ENCODE data around the gene OGDH.

OGDH gene

GRCh38 chr7:44638611-44639557, 32.5 kb downstream of the OGDH start:
- Histone ChIP-seq H2BK5ac (ENCODE audit: low read depth, low read length, poor library complexity, severe bottlenecking) (peak overlapping the region; percentile 58), H2BK12ac (ENCODE audit: low read length in 2 of 2) (peak overlapping the region; percentile 7 to 99), H3K27me3 (ENCODE audit: control insufficient read depth in 1 of 2, insufficient read depth in 1 of 2, low read length in 2 of 2) (no peaks in the 10 kb centered on the region), H3K4ac (ENCODE audit: low read depth in 1 of 2, low read length in 2 of 2) (peak overlapping the region; percentile 10 to 72), H3K18ac (ENCODE audit: low read depth in 1 of 2, low read length in 2 of 2) (peak overlapping the region; percentile 40 to 94), H2AFZ (ENCODE audit: low read depth, low read length) (no peak overlapping the region), H3K4me3 (ENCODE audit: insufficient read depth in 1 of 2, low read depth in 1 of 2, low read length in 2 of 2) (peak overlapping the region in 1 of 2 experiments; percentile 30), H3K4me1 (ENCODE audit: control insufficient read depth, insufficient read depth, low read depth, low read length) (peaks cover 18% of the 10 kb centered on the region), H2AK5ac (ENCODE audit: low read length, severe bottlenecking) (peak overlapping the region; percentile 14), H3K9ac (ENCODE audit: low read length) (peak overlapping the region; percentile 83), H3K79me1 (replicated peaks; ENCODE audit: low read length, poor library complexity, severe bottlenecking) (peaks cover 27% of the 10 kb centered on the region), H3K27ac (ENCODE audit: low read length, poor library complexity, severe bottlenecking) (peak overlapping the region; percentile 95), H3K4me2 (ENCODE audit: low read length, poor library complexity, severe bottlenecking) (no peak overlapping the region), H2BK15ac (ENCODE audit: low read depth, poor library complexity, severe bottlenecking) (peak overlapping the region; percentile 73), H3K9me3 (ENCODE audit: control insufficient read depth, low read length) (no peaks in the 10 kb centered on the region), H3K23ac (ENCODE audit: low read length in 2 of 2) (no peak overlapping the region), H3K36me3 (ENCODE audit: control insufficient read depth in 1 of 2, insufficient read depth in 2 of 2, low read depth in 1 of 2, low read length in 2 of 2) (peaks cover 0 to 8% of the 10 kb centered on the region in 2 experiments), H3K14ac (ENCODE audit: low read length in 2 of 2) (peak overlapping the region in 1 of 2 experiments; percentile 5), H4K8ac (ENCODE audit: low read length) (peak overlapping the region; percentile 20), H2BK120ac (ENCODE audit: low read depth, low read length) (peak overlapping the region; percentile 29), H4K91ac (ENCODE audit: low read length) (peak overlapping the region; percentile 91)
- peak; percentile 82 for DNase-seq
- 48% methylated on average over 5 of the region's 5 CpGs for WGBS

GRCh38 chr7:44639671-44640321, 33.4 kb downstream of the OGDH start:
- H2BK12ac ChIP-seq (ENCODE audit: low read length in 2 of 2): peak overlapping the region; percentile 34 to 89
- peak overlapping the region; percentile 82 for H2AK5ac ChIP-seq (ENCODE audit: low read length, severe bottlenecking)
- H3K14ac ChIP-seq (ENCODE audit: low read length in 2 of 2): no peak overlapping the region
- H2BK5ac ChIP-seq (ENCODE audit: low read depth, low read length, poor library complexity, severe bottlenecking): peak overlapping the region; percentile 92
- peak overlapping the region; percentile 83 for H3K9ac ChIP-seq (ENCODE audit: low read length)
- peak overlapping the region; percentile 24 for H3K4me2 ChIP-seq (ENCODE audit: low read length, poor library complexity, severe bottlenecking)
- H3K36me3 ChIP-seq (ENCODE audit: control insufficient read depth in 1 of 2, insufficient read depth in 2 of 2, low read depth in 1 of 2, low read length in 2 of 2): peaks cover 2 to 10% of the 10 kb centered on the region in 2 experiments
- peak overlapping the region in 1 of 2 experiments; percentile 29 for H3K4me3 ChIP-seq (ENCODE audit: insufficient read depth in 1 of 2, low read depth in 1 of 2, low read length in 2 of 2)
- no peak overlapping the region for H2BK15ac ChIP-seq (ENCODE audit: low read depth, poor library complexity, severe bottlenecking)
- H4K91ac ChIP-seq (ENCODE audit: low read length): peak overlapping the region; percentile 85
- H2AFZ ChIP-seq (ENCODE audit: low read depth, low read length): no peak overlapping the region
- H3K4me1 ChIP-seq (ENCODE audit: control insufficient read depth, insufficient read depth, low read depth, low read length): peaks cover 13% of the 10 kb centered on the region
- peak overlapping the region; percentile 86 to 89 for H3K18ac ChIP-seq (ENCODE audit: low read depth in 1 of 2, low read length in 2 of 2)
- H3K27me3 ChIP-seq (ENCODE audit: control insufficient read depth in 1 of 2, insufficient read depth in 1 of 2, low read length in 2 of 2): no peaks in the 10 kb centered on the region
- H3K27ac ChIP-seq (ENCODE audit: low read length, poor library complexity, severe bottlenecking): peak overlapping the region; percentile 95
- peak; percentile 91 for DNase-seq
- H3K23ac ChIP-seq (ENCODE audit: low read length in 2 of 2): peak overlapping the region in 1 of 2 experiments; percentile 35
- H4K8ac ChIP-seq (ENCODE audit: low read length): peak overlapping the region; percentile 72
- 25% methylated on average over 8 of the region's 8 CpGs for WGBS
- peak overlapping the region; percentile 29 to 90 for H3K4ac ChIP-seq (ENCODE audit: low read depth in 1 of 2, low read length in 2 of 2)
- no peaks in the 10 kb centered on the region for H3K9me3 ChIP-seq (ENCODE audit: control insufficient read depth, low read length)
- peaks cover 30% of the 10 kb centered on the region for H3K79me1 ChIP-seq (replicated peaks; ENCODE audit: low read length, poor library complexity, severe bottlenecking)
- peak overlapping the region; percentile 29 for H2BK120ac ChIP-seq (ENCODE audit: low read depth, low read length)

- peaks cover 37% of the 10 kb centered on the region for H3K79me1 ChIP-seq (replicated peaks; ENCODE audit: low read length, poor library complexity, severe bottlenecking)
- no peak overlapping the region for H2BK12ac ChIP-seq (ENCODE audit: low read length in 2 of 2)
- no peak overlapping the region for H3K4me3 ChIP-seq (ENCODE audit: insufficient read depth in 1 of 2, low read depth in 1 of 2, low read length in 2 of 2)
These were observed 36.8 kb downstream of the OGDH start for GRCh38 chr7:44643206-44643605.

GRCh38 chr7:44645254-44645653, 38.8 kb downstream of the OGDH start:
- H4K91ac ChIP-seq (ENCODE audit: low read length): no peak overlapping the region

More at GRCh38 chr7:44643206-44643605, 36.8 kb downstream of the OGDH start:
- Histone ChIP-seq H3K9ac (ENCODE audit: low read length) (no peak overlapping the region), H3K14ac (ENCODE audit: low read length in 2 of 2) (no peak overlapping the region), H3K4me2 (ENCODE audit: low read length, poor library complexity, severe bottlenecking) (no peak overlapping the region), H3K27ac (ENCODE audit: low read length, poor library complexity, severe bottlenecking) (no peak overlapping the region), H3K23ac (ENCODE audit: low read length in 2 of 2) (no peak overlapping the region), H2BK5ac (ENCODE audit: low read depth, low read length, poor library complexity, severe bottlenecking) (no peak overlapping the region), H2BK15ac (ENCODE audit: low read depth, poor library complexity, severe bottlenecking) (no peak overlapping the region), H3K4ac (ENCODE audit: low read depth in 1 of 2, low read length in 2 of 2) (no peak overlapping the region), H3K9me3 (ENCODE audit: control insufficient read depth, low read length) (no peaks in the 10 kb centered on the region), H4K8ac (ENCODE audit: low read length) (no peak overlapping the region), H2AFZ (ENCODE audit: low read depth, low read length) (no peak overlapping the region), H3K36me3 (ENCODE audit: control insufficient read depth in 1 of 2, insufficient read depth in 2 of 2, low read depth in 1 of 2, low read length in 2 of 2) (peaks cover 28 to 32% of the 10 kb centered on the region in 2 experiments), H2AK5ac (ENCODE audit: low read length, severe bottlenecking) (no peak overlapping the region), H2BK120ac (ENCODE audit: low read depth, low read length) (no peak overlapping the region), H4K91ac (ENCODE audit: low read length) (no peak overlapping the region), H3K4me1 (ENCODE audit: control insufficient read depth, insufficient read depth, low read depth, low read length) (peaks cover 17% of the 10 kb centered on the region), H3K27me3 (ENCODE audit: control insufficient read depth in 1 of 2, insufficient read depth in 1 of 2, low read length in 2 of 2) (no peaks in the 10 kb centered on the region), H3K18ac (ENCODE audit: low read depth in 1 of 2, low read length in 2 of 2) (no peak overlapping the region)
- no peak for DNase-seq
- 100% methylated on average over 1 of the region's 1 CpG for WGBS

More at GRCh38 chr7:44645254-44645653, 38.8 kb downstream of the OGDH start:
- no peak overlapping the region for H3K14ac ChIP-seq (ENCODE audit: low read length in 2 of 2)
- no peak overlapping the region for H2BK15ac ChIP-seq (ENCODE audit: low read depth, poor library complexity, severe bottlenecking)
- H3K9me3 ChIP-seq (ENCODE audit: control insufficient read depth, low read length): no peaks in the 10 kb centered on the region
- no peak overlapping the region for H3K23ac ChIP-seq (ENCODE audit: low read length in 2 of 2)
- no peak overlapping the region for H3K4me3 ChIP-seq (ENCODE audit: insufficient read depth in 1 of 2, low read depth in 1 of 2, low read length in 2 of 2)
- no peak for DNase-seq
- H3K9ac ChIP-seq (ENCODE audit: low read length): no peak overlapping the region
- 98% methylated on average over 11 of the region's 11 CpGs for WGBS
- peaks cover 47% of the 10 kb centered on the region for H3K79me1 ChIP-seq (replicated peaks; ENCODE audit: low read length, poor library complexity, severe bottlenecking)
- no peaks in the 10 kb centered on the region for H3K27me3 ChIP-seq (ENCODE audit: control insufficient read depth in 1 of 2, insufficient read depth in 1 of 2, low read length in 2 of 2)
- H2BK5ac ChIP-seq (ENCODE audit: low read depth, low read length, poor library complexity, severe bottlenecking): no peak overlapping the region
- H3K4ac ChIP-seq (ENCODE audit: low read depth in 1 of 2, low read length in 2 of 2): no peak overlapping the region
- H3K4me2 ChIP-seq (ENCODE audit: low read length, poor library complexity, severe bottlenecking): no peak overlapping the region
- no peak overlapping the region for H2AK5ac ChIP-seq (ENCODE audit: low read length, severe bottlenecking)
- peaks cover 5% of the 10 kb centered on the region for H3K4me1 ChIP-seq (ENCODE audit: control insufficient read depth, insufficient read depth, low read depth, low read length)
- no peak overlapping the region for H4K8ac ChIP-seq (ENCODE audit: low read length)
- H3K27ac ChIP-seq (ENCODE audit: low read length, poor library complexity, severe bottlenecking): no peak overlapping the region
- peaks cover 40 to 51% of the 10 kb centered on the region in 2 experiments for H3K36me3 ChIP-seq (ENCODE audit: control insufficient read depth in 1 of 2, insufficient read depth in 2 of 2, low read depth in 1 of 2, low read length in 2 of 2)
- H3K18ac ChIP-seq (ENCODE audit: low read depth in 1 of 2, low read length in 2 of 2): no peak overlapping the region
- H2BK120ac ChIP-seq (ENCODE audit: low read depth, low read length): no peak overlapping the region
- no peak overlapping the region for H2AFZ ChIP-seq (ENCODE audit: low read depth, low read length)
- H2BK12ac ChIP-seq (ENCODE audit: low read length in 2 of 2): no peak overlapping the region

Data from mesenchymal stem cell (in vitro differentiated cells and primary cell).